ENCODE results near the gene SLA2. TPM values are rescaled to one million over a fixed set of nuclear protein-coding genes. Genes with fewer than 3 reads are reported as not detected.
"Not testable (repeated sequence)": the region's sequence is repeated elsewhere in the genome, so short reads cannot be mapped to it uniquely, and the experiment has no call there.

Gene SLA2
- polyA plus RNA-seq, 2 donors, result 0.55 to 0.57 TPM

DNA sequence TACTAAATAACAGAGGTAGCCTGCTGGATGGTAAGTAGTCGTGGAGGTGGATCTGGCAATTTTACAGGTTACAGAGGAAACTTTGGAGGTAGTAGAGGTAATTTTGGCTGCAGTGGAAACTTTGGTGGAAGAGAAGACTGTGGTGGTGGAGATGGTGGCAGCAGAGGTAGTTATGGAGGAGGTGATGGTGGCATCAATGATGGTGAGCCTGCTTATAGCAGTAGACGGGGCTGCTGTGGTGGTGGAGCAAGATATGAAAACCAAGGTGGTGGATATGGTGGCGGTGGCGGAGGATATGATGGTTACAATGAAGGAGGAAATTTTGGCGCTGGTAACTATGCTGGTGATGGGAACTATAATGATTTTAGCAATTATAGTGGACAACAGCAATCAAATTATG is 25.1 kb downstream of the SLA2 start:
- Histone ChIP-seq H3K4me3 (ENCODE audit: low read depth in 1 of 2, low read length in 2 of 2) (no peak overlapping the region), H3K27me3 (ENCODE audit: control insufficient read depth in 1 of 2, insufficient read depth in 2 of 2, low read length in 2 of 2) (no peaks in the 10 kb centered on the region), H3K4me1 (ENCODE audit: control insufficient read depth in 2 of 2, insufficient read depth in 2 of 2, low read length in 1 of 2) (peaks cover 0 to 2% of the 10 kb centered on the region in 2 donors), H3K27ac (ENCODE audit: low read depth in 2 of 2, low read length in 1 of 2) (no peak overlapping the region), H3K9me3 (ENCODE audit: control insufficient read depth in 2 of 2, insufficient read depth in 1 of 2, low read depth in 1 of 2, low read length in 1 of 2) (no peaks in the 10 kb centered on the region), H3K36me3 (ENCODE audit: control insufficient read depth in 2 of 2, insufficient read depth in 2 of 2, low read length in 1 of 2) (no peaks in the 10 kb centered on the region)
- WGBS, 2 donors, result 94 to 95% methylated on average over 5 of the region's 5 CpGs

DNA sequence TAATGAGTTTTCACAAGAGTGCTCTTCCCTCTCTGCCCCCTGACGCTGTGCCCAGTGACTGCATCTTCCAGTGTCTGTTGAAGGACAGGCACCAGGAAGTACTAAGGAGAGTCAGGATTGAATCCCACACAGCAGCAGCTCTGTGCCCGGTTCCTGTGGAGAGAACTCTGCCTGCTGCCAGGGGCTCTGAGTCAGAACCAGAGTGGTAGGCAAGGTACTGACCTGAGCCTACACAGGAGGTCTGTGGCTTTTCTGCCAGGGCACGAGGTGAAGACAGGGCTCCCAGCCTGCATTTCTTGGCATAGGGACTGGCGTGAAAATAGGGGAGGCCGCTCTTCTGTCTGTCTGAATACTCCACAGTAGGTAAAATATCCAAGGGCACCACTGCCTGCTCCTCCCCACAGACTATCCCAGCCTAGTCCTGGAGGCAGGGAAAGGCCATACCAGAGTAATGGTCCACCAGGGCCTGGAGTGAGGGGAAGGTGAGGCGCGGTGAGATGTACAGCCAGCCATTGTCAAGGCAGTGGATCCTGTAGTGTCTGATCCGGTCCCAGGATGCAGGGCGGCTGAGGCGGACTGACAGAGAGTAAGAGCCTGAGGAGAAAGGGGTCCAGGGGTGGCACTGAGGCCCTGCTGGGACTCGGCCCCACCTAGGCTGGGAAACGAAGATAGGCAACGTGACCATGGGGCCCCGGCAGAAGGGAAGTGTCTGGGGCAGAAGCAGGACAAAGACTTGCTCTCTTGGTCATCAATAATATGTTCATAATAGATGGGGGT is 31.0 kb downstream of the SLA2 start:
- Histone ChIP-seq H3K27me3 (ENCODE audit: control insufficient read depth in 1 of 2, insufficient read depth in 2 of 2, low read length in 2 of 2) (no peaks in the 10 kb centered on the region), H3K4me1 (ENCODE audit: control insufficient read depth in 2 of 2, insufficient read depth in 2 of 2, low read length in 1 of 2) (peaks cover 3 to 8% of the 10 kb centered on the region in 2 donors), H3K36me3 (ENCODE audit: control insufficient read depth in 2 of 2, insufficient read depth in 2 of 2, low read length in 1 of 2) (peaks cover 19 to 26% of the 10 kb centered on the region in 2 donors), H3K27ac (ENCODE audit: low read depth in 2 of 2, low read length in 1 of 2) (no peak overlapping the region), H3K9me3 (ENCODE audit: control insufficient read depth in 2 of 2, insufficient read depth in 1 of 2, low read depth in 1 of 2, low read length in 1 of 2) (no peaks in the 10 kb centered on the region), H3K4me3 (ENCODE audit: low read depth in 1 of 2, low read length in 2 of 2) (no peak overlapping the region)
- 86% methylated on average over 14 of the region's 14 CpGs for WGBS, 2 donors

DNA sequence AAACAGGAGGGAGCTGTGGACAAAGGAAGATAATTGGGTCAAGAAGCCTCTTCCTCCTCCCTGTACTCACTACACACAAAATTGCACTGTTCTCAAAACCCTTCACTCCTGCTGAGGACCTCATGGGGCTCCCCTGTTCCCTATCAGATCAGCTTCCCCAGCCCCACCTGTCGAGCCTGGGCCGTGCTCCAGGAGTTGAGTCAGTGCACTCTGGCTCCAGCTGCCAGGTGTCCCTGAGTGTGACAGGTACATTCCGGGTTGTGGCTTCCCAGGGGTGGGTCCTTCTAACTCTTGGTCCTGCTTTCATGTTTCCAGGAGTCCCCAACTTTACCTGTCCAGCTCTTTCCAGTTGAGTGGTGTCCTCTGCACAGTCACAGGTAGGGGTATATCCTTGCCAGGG is 32.0 kb downstream of the SLA2 start:
- Histone ChIP-seq H3K36me3 (ENCODE audit: control insufficient read depth in 2 of 2, insufficient read depth in 2 of 2, low read length in 1 of 2) (peaks cover 19 to 32% of the 10 kb centered on the region in 2 donors), H3K27ac (ENCODE audit: low read depth in 2 of 2, low read length in 1 of 2) (peak overlapping the region in 1 of 2 donors; percentile 33), H3K4me3 (ENCODE audit: low read depth in 1 of 2, low read length in 2 of 2) (no peak overlapping the region)

DNA sequence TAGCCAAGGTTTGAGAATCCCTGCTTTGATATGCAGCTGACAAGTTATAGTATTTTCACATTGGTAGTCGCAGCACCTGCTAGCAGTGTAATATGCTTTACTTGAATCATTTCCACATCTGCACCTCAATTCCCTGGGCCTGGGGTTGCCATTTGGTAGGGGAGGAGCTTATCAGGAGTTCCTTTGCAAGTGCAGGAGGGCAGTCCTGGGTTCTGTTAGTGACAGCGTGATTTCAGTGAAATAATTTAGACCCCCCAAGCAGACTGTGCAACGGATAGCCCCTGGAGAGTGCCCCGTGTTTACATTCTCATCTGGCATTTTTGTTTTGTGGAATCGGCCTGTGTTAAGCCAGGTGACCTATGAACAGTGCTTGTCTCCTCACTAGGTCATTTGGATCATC is 34.4 kb downstream of the SLA2 start:
- 80 to 84% methylated on average over 5 of the region's 5 CpGs for WGBS, 2 donors
- Histone ChIP-seq H3K27me3 (ENCODE audit: control insufficient read depth in 1 of 2, insufficient read depth in 2 of 2, low read length in 2 of 2) (no peaks in the 10 kb centered on the region), H3K9me3 (ENCODE audit: control insufficient read depth in 2 of 2, insufficient read depth in 1 of 2, low read depth in 1 of 2, low read length in 1 of 2) (no peaks in the 10 kb centered on the region), H3K27ac (ENCODE audit: low read depth in 2 of 2, low read length in 1 of 2) (no peak overlapping the region), H3K4me3 (ENCODE audit: low read depth in 1 of 2, low read length in 2 of 2) (no peak overlapping the region), H3K36me3 (ENCODE audit: control insufficient read depth in 2 of 2, insufficient read depth in 2 of 2, low read length in 1 of 2) (peaks cover 19 to 39% of the 10 kb centered on the region in 2 donors), H3K4me1 (ENCODE audit: control insufficient read depth in 2 of 2, insufficient read depth in 2 of 2, low read length in 1 of 2) (peaks cover 3 to 12% of the 10 kb centered on the region in 2 donors)

More for the DNA sequence above, 32.0 kb downstream of the SLA2 start:
- no peaks in the 10 kb centered on the region for H3K27me3 ChIP-seq (ENCODE audit: control insufficient read depth in 1 of 2, insufficient read depth in 2 of 2, low read length in 2 of 2)
- H3K4me1 ChIP-seq (ENCODE audit: control insufficient read depth in 2 of 2, insufficient read depth in 2 of 2, low read length in 1 of 2), result peaks cover 3 to 8% of the 10 kb centered on the region in 2 donors
- no peaks in the 10 kb centered on the region for H3K9me3 ChIP-seq (ENCODE audit: control insufficient read depth in 2 of 2, insufficient read depth in 1 of 2, low read depth in 1 of 2, low read length in 1 of 2)
- 38 to 47% methylated on average over 3 of the region's 3 CpGs for WGBS, 2 donors

DNA sequence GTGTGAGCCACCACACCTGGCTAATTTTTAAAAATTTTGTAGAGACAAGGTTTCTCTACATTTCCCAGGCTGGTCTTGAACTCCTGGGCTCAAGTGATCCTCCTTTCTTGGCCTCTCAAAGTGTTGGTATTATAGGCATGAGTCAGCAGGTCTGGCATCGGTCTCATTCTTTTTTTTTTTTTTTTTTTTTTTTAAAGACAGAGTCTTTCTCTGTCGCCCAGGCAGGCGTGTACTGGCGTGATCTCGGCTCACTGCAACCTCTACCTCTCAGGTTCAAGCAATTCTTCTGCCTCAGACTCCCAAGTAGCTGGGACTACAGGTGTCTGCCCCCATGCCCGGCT is 37.6 kb downstream of the SLA2 start:
- not testable (repeated sequence) for H3K27me3 ChIP-seq (ENCODE audit: control insufficient read depth in 1 of 2, insufficient read depth in 2 of 2, low read length in 2 of 2); H3K9me3 ChIP-seq (ENCODE audit: control insufficient read depth in 2 of 2, insufficient read depth in 1 of 2, low read depth in 1 of 2, low read length in 1 of 2); H3K4me1 ChIP-seq (ENCODE audit: control insufficient read depth in 2 of 2, insufficient read depth in 2 of 2, low read length in 1 of 2); H3K4me3 ChIP-seq (ENCODE audit: low read depth in 1 of 2, low read length in 2 of 2)
- WGBS, 2 donors, result 59 to 69% methylated on average over 6 of the region's 6 CpGs
- Histone ChIP-seq H3K36me3 (ENCODE audit: control insufficient read depth in 2 of 2, insufficient read depth in 2 of 2, low read length in 1 of 2) (peaks cover 8 to 19% of the 10 kb centered on the region in 2 donors), H3K27ac (ENCODE audit: low read depth in 2 of 2, low read length in 1 of 2) (peak overlapping the region; percentile 87 to 97)

DNA sequence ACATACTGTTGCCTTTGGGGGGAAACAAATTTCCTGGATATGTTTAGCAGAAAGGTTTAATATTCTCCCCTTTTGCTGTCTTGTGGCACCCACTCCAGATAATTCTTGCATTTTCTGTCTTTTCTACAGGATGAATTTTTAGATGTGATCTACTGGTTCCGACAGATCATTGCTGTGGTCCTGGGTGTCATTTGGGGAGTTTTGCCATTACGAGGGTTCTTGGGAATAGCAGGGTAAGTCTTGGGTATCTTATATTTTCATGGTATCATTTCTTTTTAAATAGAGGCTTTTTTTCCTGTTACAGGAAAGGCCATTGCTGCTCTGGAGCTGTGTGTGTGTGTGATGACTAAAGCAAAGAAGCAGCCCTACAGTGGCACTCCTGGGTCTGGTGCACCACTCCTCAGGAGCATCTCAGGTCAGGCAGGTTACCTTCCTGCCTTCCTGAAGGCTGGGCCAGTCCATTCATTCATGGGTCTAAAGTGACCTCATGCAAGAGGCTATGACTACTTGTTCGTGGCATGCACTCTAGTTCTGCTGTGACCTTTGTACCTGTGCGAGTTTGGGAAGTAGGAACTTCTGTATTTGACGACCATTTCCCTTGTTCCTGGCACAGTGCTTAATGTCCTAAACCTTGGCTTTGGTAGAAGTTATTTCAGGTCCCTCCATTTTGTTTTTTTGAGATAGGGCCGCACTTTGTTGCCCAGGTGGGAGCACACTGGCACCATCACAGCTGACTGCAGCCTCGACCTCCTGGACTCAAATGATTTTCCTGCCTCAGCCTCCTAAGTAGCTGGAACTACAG is 38.2 kb downstream of the SLA2 start:
- H3K4me1 ChIP-seq (ENCODE audit: control insufficient read depth in 2 of 2, insufficient read depth in 2 of 2, low read length in 1 of 2), result peaks cover 0 to 9% of the 10 kb centered on the region in 2 donors
- H3K27me3 ChIP-seq (ENCODE audit: control insufficient read depth in 1 of 2, insufficient read depth in 2 of 2, low read length in 2 of 2), result no peaks in the 10 kb centered on the region
- H3K27ac ChIP-seq (ENCODE audit: low read depth in 2 of 2, low read length in 1 of 2), result peak overlapping the region; percentile 87 to 97
- peaks cover 4 to 19% of the 10 kb centered on the region in 2 donors for H3K36me3 ChIP-seq (ENCODE audit: control insufficient read depth in 2 of 2, insufficient read depth in 2 of 2, low read length in 1 of 2)
- H3K4me3 ChIP-seq (ENCODE audit: low read depth in 1 of 2, low read length in 2 of 2), result peak overlapping the region; percentile 25 to 87
- no peaks in the 10 kb centered on the region for H3K9me3 ChIP-seq (ENCODE audit: control insufficient read depth in 2 of 2, insufficient read depth in 1 of 2, low read depth in 1 of 2, low read length in 1 of 2)
- WGBS, 2 donors, result 75 to 77% methylated on average over 7 of the region's 7 CpGs

DNA sequence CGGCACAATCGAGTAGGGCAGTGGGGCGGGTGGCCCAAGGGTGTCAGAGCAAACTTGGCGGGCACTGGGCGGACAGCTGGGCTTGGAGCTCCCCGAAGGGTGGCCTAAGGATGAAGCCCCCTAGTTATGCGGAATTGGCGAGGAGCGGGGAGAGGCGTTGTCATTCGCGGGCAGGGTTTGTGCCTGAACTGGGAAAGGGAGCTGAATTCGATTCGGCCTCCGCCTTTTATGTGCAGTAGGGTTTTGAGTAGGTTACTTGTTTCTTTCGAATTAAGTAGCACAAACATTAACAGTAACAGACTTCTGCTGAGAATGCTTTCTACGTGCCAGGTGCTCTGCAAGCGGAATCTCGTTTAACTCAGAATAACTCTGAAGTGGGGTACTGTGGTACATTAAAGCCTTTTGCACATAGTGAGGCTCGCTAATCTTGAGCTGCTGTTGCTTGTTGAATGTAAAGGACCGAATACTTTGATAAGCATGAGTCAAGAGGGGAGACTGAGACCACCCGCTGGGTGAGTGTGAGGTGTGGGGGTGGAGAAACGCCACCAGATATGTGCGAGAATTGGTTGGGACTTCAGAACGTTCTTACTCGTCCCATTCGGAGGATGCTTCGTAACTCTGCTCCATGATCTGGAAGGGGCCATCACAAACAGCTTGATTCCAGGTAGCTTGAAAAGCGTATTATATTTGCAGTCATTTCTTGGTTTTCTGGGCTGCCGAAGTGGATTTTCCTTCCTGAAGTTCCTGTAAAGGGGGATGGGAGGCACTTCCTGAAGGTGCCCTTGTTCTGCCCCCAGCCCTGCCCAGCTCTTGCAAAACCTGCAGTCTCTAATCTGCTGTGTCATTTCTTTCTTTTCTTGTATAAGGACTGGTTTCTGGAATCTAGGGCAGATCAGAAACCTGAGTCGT is 39.6 kb downstream of the SLA2 start:
- peak overlapping the region; percentile 87 to 97 for H3K4me3 ChIP-seq (ENCODE audit: low read depth in 1 of 2, low read length in 2 of 2)
- 2% methylated on average over 31 of the region's 31 CpGs for WGBS, 2 donors
- peaks cover 0 to 15% of the 10 kb centered on the region in 2 donors for H3K36me3 ChIP-seq (ENCODE audit: control insufficient read depth in 2 of 2, insufficient read depth in 2 of 2, low read length in 1 of 2)
- H3K4me1 ChIP-seq (ENCODE audit: control insufficient read depth in 2 of 2, insufficient read depth in 2 of 2, low read length in 1 of 2), result peaks cover 0 to 9% of the 10 kb centered on the region in 2 donors
- no peaks in the 10 kb centered on the region for H3K27me3 ChIP-seq (ENCODE audit: control insufficient read depth in 1 of 2, insufficient read depth in 2 of 2, low read length in 2 of 2)
- H3K27ac ChIP-seq (ENCODE audit: low read depth in 2 of 2, low read length in 1 of 2), result peak overlapping the region; percentile 97
- H3K9me3 ChIP-seq (ENCODE audit: control insufficient read depth in 2 of 2, insufficient read depth in 1 of 2, low read depth in 1 of 2, low read length in 1 of 2), result no peaks in the 10 kb centered on the region

DNA sequence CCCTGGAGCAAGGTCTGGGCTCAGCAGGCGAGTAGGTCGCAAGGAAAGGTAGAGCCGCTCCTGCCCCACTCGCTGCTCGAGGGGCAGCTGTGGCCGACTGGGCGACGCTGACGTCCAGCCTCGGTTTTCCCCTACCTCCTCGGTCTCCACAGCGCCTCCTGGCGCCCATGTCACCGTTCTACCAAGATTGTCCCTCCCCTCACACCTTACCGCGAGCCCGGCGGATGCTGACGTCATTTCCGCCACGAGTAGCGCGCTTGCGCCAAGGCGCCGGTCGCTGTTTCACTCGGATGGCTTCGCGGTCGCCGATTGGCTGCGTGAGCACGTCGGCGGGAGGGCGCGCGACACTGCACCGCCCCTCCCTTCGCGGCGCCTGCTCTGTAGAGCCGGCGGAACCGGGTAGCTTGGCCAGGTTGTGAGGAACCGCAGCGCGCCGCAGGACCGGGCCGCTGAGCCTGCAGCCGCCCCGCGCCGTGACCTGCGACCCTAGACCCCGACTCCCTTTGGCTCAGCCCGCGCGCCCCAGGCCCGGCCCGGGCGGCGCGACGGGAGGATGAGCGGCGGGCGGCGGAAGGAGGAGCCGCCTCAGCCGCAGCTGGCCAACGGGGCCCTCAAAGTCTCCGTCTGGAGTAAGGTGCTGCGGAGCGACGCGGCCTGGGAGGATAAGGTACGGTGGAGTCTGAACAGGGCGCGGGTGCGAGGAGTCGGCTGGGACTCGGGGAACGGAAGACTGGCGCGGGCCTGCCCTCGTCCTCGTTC is 40.4 kb downstream of the SLA2 start, which contains the start of gene RAB5IF:
RAB5IF (plus strand) TSS at position 381 of the 759 bp plus-strand sequence; CDS start at position 554, 173 bp downstream.
- Histone ChIP-seq H3K27me3 (ENCODE audit: control insufficient read depth in 1 of 2, insufficient read depth in 2 of 2, low read length in 2 of 2) (no peaks in the 10 kb centered on the region), H3K4me1 (ENCODE audit: control insufficient read depth in 2 of 2, insufficient read depth in 2 of 2, low read length in 1 of 2) (peaks cover 0 to 9% of the 10 kb centered on the region in 2 donors), H3K27ac (ENCODE audit: low read depth in 2 of 2, low read length in 1 of 2) (peak within 1 kb of the TSS; percentile 97), H3K9me3 (ENCODE audit: control insufficient read depth in 2 of 2, insufficient read depth in 1 of 2, low read depth in 1 of 2, low read length in 1 of 2) (no peaks in the 10 kb centered on the region), H3K36me3 (ENCODE audit: control insufficient read depth in 2 of 2, insufficient read depth in 2 of 2, low read length in 1 of 2) (peaks cover 0 to 13% of the 10 kb centered on the region in 2 donors), H3K4me3 (ENCODE audit: low read depth in 1 of 2, low read length in 2 of 2) (peak within 1 kb of the TSS; percentile 87 to 97)
- 0% methylated on average over 81 to 90 of the region's 90 CpGs for WGBS, 2 donors

Data from esophagus (tissue), 2 donors.